HG03354 (cell line): Measurements from ENCODE around the gene CENPL.
"Not testable (repeated sequence)": the region's sequence is repeated elsewhere in the genome, so short reads cannot be mapped to it uniquely, and the experiment has no call there.

Experiments used
- ATAC-seq: cut with Tn5 transposase; IDR thresholded peaks from one replicate; pipeline ENCODE4 v1.9.1; 2021; ENCODE audit warnings: mild to moderate bottlenecking; ENCODE audit not compliant: unreplicated experiment, poor library complexity, severe bottlenecking

The CENPL gene

GRCh38 chr1:173824315-173825081, at the start of gene CENPL, which contains the start of gene DARS2:
Gene CENPL, minus strand, starts transcription at chr1:173824883. Its CDS starts 13,584 bp downstream, at chr1:173811299.
Gene DARS2, plus strand, starts transcription at chr1:173824673. Its CDS starts 557 bp downstream, at chr1:173825230.
- peak; percentile 84 for ATAC-seq

- no peak for ATAC-seq
Observed at GRCh38 chr1:173871500-173871899, 46.8 kb upstream of the CENPL start.

- ATAC-seq: no peak
Observed at GRCh38 chr1:173871091-173871490, 46.4 kb upstream of the CENPL start.

GRCh38 chr1:173870252-173871075, 45.8 kb upstream of the CENPL start:
- no peak for ATAC-seq

GRCh38 chr1:173869021-173869359, 44.3 kb upstream of the CENPL start:
- ATAC-seq: no peak

GRCh38 chr1:173868266-173869020, 43.8 kb upstream of the CENPL start, which contains the start of gene ZBTB37:
Gene ZBTB37, plus strand, starts transcription at chr1:173868380. Its CDS starts 1,846 bp downstream, at chr1:173870226.
- peak; percentile 64 for ATAC-seq

GRCh38 chr1:173867753-173868265, 43.1 kb upstream of the CENPL start, which contains the start of gene GAS5:
Gene GAS5, minus strand, starts transcription at chr1:173867989.
- ATAC-seq: peak; percentile 73

GRCh38 chr1:173867141-173867752, 42.6 kb upstream of the CENPL start:
- ATAC-seq: no peak

- no peak for ATAC-seq
Observed at GRCh38 chr1:173866413-173867115, 41.9 kb upstream of the CENPL start.

GRCh38 chr1:173865468-173866164, 40.9 kb upstream of the CENPL start:
- ATAC-seq: no peak

GRCh38 chr1:173864179-173864867, 39.6 kb upstream of the CENPL start:
- ATAC-seq: no peak

- no peak for ATAC-seq
Observed at GRCh38 chr1:173863224-173864161, 38.8 kb upstream of the CENPL start.

GRCh38 chr1:173862769-173863223, 38.1 kb upstream of the CENPL start:
- no peak for ATAC-seq

- ATAC-seq: not testable (repeated sequence)
Observed at GRCh38 chr1:173862146-173862768, 37.6 kb upstream of the CENPL start.

GRCh38 chr1:173861731-173862145, 37.1 kb upstream of the CENPL start:
- ATAC-seq: no peak

GRCh38 chr1:173860065-173860464, 35.4 kb upstream of the CENPL start:
- no peak for ATAC-seq
